ENCODE measurements around the gene ELAVL3. TPM values are rescaled to one million over a fixed set of nuclear protein-coding genes. Genes with fewer than 3 reads are reported as not detected.

The ELAVL3 gene
- total and polyA plus RNA-seq, 2 of the 4 experiments (the other 2 are of a cell fraction) = not detected

DNA sequence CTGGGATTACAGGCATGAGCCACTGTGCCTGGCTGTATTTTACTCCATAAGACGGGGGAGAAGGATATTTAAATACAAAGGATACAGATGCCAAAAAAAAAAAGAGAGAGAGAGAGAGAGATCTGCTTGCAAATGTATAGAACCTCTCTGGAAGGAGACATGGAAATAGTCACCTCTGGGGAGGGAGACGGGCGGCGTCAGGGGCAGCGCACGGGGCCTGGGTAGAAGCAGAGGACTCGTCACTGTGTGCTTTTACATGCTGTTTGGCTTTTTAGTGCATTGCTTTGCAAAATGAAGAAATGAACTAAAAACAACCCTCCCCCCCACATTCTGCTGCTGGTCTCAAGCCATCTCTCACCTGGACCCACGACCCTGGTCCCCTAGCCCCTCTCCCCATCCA lies 29.6 kb upstream of the ELAVL3 start:
- dilution Hi-C loops (cut with HindIII; ENCODE audit: low sequenced_read_pairs, unreplicated experiment) = no loop called here
- Histone ChIP-seq H2AK5ac (ENCODE audit: low read depth, low read length) (no peak overlapping the region), H3K79me1 (ENCODE audit: low read depth in 1 of 2, low read length in 2 of 2) (peaks cover 0 to 10% of the 10 kb centered on the region in 2 experiments; a peak in 1 of 4 replicates), H3K9ac (ENCODE audit: low read depth, low read length) (no peak overlapping the region), H3K9me1 (ENCODE audit: insufficient read depth, low read length) (no peaks in the 10 kb centered on the region), H4K91ac (ENCODE audit: insufficient read depth, low read depth, low read length) (no peak overlapping the region), H3K56ac (ENCODE audit: extremely low read depth, insufficient read depth, low read length) (no peak overlapping the region), H4K20me1 (ENCODE audit: insufficient read depth, low read length) (no peaks in the 10 kb centered on the region), H3K4me2 (ENCODE audit: low read depth, low read length) (no peak overlapping the region), H4K5ac (ENCODE audit: low read depth, low read length) (no peak overlapping the region), H3K27me3 (ENCODE audit: control insufficient read depth, insufficient read depth, low read length) (no peaks in the 10 kb centered on the region), H4K8ac (ENCODE audit: low read depth in 2 of 2, low read length in 2 of 2) (no peak overlapping the region), H3K18ac (ENCODE audit: low read depth, low read length) (no peak overlapping the region), H3K14ac (replicated peaks; ENCODE audit: low read depth, low read length) (no peak overlapping the region), H3K36me3 (ENCODE audit: control insufficient read depth, insufficient read depth, low read length) (peaks cover 13% of the 10 kb centered on the region), H3K4ac (ENCODE audit: low read depth, low read length) (no peak overlapping the region), H2AK9ac (replicated peaks; ENCODE audit: low read depth, low read length, poor library complexity) (no peak overlapping the region), H3K27ac (ENCODE audit: insufficient read depth, low read length) (no peak overlapping the region), H3K4me1 (ENCODE audit: control insufficient read depth, insufficient read depth, low read length) (peaks cover 4% of the 10 kb centered on the region), H3K9me3 (ENCODE audit: control insufficient read depth, insufficient read depth, low read length) (no peaks in the 10 kb centered on the region), H2BK5ac (ENCODE audit: low read depth, low read length, poor library complexity, severe bottlenecking) (no peak overlapping the region), H2AFZ (replicated peaks; ENCODE audit: low read length, poor library complexity) (no peak overlapping the region), H3K23ac (ENCODE audit: low read depth, low read length) (no peak overlapping the region), H2BK120ac (ENCODE audit: low read depth, low read length) (no peak overlapping the region), H2BK20ac (ENCODE audit: low read depth, low read length) (no peak overlapping the region), H2BK15ac (ENCODE audit: low read depth, low read length) (no peak overlapping the region), H3K4me3 (ENCODE audit: insufficient read depth, low read depth, low read length) (no peak overlapping the region)
- ChIA-PET CTCF (no interaction called here), POLR2A (ENCODE audit: unreplicated experiment) (no interaction called here)
- DNase-seq = no peak
- 29% methylated on average over 1 of the region's 8 CpGs; no CpG with 5 or more reads in 1 of the 2 experiments for WGBS, 2 experiments (ENCODE audit: extremely low coverage in 2 of 2, insufficient read length in 1 of 2)
- in situ Hi-C loops (cut with MboI; ENCODE audit: low sequenced_read_pairs) = no loop called here
- no peak for TF ChIP-seq BHLHE40 (IDR thresholded peaks at IDR 0.05; ENCODE audit: low read depth, low read length)
- TF ChIP-seq, protein P1, sequence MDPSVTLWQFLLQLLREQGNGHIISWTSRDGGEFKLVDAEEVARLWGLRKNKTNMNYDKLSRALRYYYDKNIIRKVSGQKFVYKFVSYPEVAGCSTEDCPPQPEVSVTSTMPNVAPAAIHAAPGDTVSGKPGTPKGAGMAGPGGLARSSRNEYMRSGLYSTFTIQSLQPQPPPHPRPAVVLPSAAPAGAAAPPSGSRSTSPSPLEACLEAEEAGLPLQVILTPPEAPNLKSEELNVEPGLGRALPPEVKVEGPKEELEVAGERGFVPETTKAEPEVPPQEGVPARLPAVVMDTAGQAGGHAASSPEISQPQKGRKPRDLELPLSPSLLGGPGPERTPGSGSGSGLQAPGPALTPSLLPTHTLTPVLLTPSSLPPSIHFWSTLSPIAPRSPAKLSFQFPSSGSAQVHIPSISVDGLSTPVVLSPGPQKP (IDR thresholded peaks at IDR 0.05; ENCODE audit: borderline replicate concordance, low read depth, low read length) = no peak
- no peak for TF ChIP-seq CHD1 (IDR thresholded peaks at IDR 0.05; ENCODE audit: low read depth, low read length)
- no peak for TF ChIP-seq POLR2A (IDR thresholded peaks at IDR 0.05; ENCODE audit: low read depth, low read length)
- no peak for ATAC-seq (ENCODE audit: low read depth)
- no TSS peak for BruUV-seq (replicated peaks)
- intact Hi-C loops (cut with micrococcal nuclease) = no loop called here
